ENCODE results near the gene UTS2B. TPM values are rescaled to one million over a fixed set of nuclear protein-coding genes. Genes with fewer than 3 reads are reported as not detected.

Gene UTS2B
- polyA plus RNA-seq, 1 experiment, result 0.40 TPM

DNA sequence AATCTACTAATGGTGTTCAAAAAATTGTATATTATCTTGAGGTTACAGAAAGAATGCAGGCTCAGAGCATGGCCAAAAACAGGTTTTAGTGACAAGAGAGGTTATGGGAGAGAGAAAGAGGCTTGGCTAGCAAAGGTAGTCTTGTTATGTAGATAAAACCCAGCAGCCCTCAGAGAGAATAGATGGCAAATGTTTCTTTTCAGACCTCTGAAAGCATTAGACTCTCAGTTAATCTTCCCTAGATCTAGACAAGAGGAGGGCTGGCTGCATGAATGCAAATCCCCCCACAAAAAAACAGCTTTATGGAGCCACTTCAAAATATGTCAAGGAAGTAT, 69.1 kb downstream of the UTS2B start:
- H3K27me3 ChIP-seq (ENCODE audit: control insufficient read depth, insufficient read depth, low read length), result no peaks in the 10 kb centered on the region
- POLR2A ChIA-PET, result no interaction called here
- H3K36me3 ChIP-seq (ENCODE audit: control insufficient read depth, insufficient read depth, low read length), result no peaks in the 10 kb centered on the region
- H3K4me3 ChIP-seq (ENCODE audit: low read depth, low read length), result no peak overlapping the region
- CTCF ChIA-PET, result interaction anchor here (0.6 kb wide), 1 partner anchor 29 kb away, joined by 3 read pairs; no protein-coding TSS in a partner anchor
- no peak for DNase-seq (ENCODE audit: low read depth)
- TF ChIP-seq, protein P1, sequence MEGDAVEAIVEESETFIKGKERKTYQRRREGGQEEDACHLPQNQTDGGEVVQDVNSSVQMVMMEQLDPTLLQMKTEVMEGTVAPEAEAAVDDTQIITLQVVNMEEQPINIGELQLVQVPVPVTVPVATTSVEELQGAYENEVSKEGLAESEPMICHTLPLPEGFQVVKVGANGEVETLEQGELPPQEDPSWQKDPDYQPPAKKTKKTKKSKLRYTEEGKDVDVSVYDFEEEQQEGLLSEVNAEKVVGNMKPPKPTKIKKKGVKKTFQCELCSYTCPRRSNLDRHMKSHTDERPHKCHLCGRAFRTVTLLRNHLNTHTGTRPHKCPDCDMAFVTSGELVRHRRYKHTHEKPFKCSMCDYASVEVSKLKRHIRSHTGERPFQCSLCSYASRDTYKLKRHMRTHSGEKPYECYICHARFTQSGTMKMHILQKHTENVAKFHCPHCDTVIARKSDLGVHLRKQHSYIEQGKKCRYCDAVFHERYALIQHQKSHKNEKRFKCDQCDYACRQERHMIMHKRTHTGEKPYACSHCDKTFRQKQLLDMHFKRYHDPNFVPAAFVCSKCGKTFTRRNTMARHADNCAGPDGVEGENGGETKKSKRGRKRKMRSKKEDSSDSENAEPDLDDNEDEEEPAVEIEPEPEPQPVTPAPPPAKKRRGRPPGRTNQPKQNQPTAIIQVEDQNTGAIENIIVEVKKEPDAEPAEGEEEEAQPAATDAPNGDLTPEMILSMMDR (IDR thresholded peaks at IDR 0.05; ENCODE audit: insufficient read depth, low read depth, low read length), result no peak

DNA sequence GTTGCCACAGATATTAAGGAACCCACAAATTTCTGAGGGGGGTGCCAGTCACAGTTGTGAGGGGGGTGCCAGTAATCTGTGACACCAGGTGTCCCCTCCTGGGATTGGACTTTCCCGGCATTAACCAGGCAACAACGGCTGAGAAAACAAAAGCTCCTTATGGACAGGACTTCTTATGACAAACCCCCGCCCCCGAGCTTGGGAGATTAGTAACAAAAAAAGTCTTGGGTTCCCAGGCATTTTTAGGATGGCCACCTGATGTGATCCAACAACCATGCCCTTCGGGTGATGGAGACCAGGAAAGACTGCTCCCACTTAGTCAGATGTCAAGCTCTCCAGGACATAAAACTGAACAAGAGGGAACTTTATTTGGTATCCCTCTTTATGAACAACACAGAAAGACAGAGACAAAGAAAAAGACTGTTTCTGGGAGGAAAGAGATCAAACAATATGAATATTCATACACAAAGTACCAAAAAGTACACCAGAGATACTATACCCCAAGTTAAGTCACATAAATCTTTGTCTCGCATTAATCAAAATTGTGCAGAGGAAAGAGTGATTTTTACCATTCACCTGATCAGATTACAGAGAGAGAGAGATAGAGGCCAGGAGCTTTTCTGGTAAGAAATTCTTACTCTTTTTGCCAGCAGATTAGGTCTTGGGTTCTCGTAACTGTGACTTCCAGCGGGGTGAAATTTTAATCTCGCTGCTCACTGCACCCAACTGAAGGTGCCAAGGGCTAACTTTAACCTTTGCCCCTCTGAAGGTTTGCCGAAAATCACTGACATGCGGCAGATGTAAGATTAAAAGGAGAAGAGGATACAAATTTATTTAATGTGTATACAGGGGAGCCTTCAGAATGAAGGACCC, 69.7 kb downstream of the UTS2B start:
- no peak for DNase-seq (ENCODE audit: low read depth)
- POLR2A ChIA-PET, result no interaction called here
- no peak overlapping the region for H3K4me3 ChIP-seq (ENCODE audit: low read depth, low read length)
- no peaks in the 10 kb centered on the region for H3K27me3 ChIP-seq (ENCODE audit: control insufficient read depth, insufficient read depth, low read length)
- TF ChIP-seq, protein P1 (IDR thresholded peaks at IDR 0.05; ENCODE audit: insufficient read depth, low read depth, low read length), result no peak
- H3K36me3 ChIP-seq (ENCODE audit: control insufficient read depth, insufficient read depth, low read length), result no peaks in the 10 kb centered on the region
- CTCF ChIA-PET, result interaction anchor here (0.6 kb wide), 1 partner anchor 30 kb away, joined by 3 read pairs; no protein-coding TSS in a partner anchor

DNA sequence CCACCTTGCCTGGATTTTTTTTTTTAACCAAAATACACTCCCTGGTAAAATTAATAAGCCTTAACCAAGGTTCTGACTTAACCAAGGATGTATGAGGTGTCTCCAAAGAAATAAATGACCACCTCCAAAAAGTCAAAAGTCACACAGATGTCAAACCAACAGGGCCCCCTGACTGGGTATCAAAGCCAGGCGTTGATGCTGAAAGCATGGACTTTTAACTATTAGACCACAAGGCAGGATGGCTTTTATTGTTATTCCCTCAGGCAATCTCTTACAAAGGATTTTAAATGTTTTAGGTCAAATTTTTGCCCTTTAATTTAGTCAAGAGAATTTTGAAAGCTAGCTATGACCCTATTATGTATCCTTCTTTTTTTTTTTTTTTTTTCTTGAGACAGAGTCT, 70.8 kb downstream of the UTS2B start:
- TF ChIP-seq, protein P1 (IDR thresholded peaks at IDR 0.05; ENCODE audit: insufficient read depth, low read depth, low read length), result no peak
- Histone ChIP-seq H3K36me3 (ENCODE audit: control insufficient read depth, insufficient read depth, low read length) (no peaks in the 10 kb centered on the region), H3K4me3 (ENCODE audit: low read depth, low read length) (no peak overlapping the region), H3K27me3 (ENCODE audit: control insufficient read depth, insufficient read depth, low read length) (no peaks in the 10 kb centered on the region)
- CTCF ChIA-PET, result no interaction called here
- no peak for DNase-seq (ENCODE audit: low read depth)
- POLR2A ChIA-PET, result no interaction called here

DNA sequence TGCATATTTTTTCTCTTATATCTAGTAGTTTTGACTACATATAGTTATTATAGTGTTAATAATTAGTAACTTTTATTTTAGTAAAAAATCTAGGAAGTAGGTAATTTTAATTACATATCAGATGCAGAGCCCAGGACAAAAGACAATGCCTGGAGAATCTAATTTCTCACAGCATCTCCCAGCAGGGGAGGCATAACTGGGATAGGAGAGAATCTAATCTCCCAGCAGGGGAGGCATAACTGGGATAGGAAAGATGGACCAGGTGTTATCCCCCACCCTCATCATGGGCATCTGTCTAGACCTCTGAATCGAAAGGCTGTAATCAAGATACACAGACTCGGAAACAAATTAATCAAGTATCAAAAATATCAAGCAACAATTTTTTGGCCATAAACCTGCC, 73.0 kb downstream of the UTS2B start:
- Histone ChIP-seq H3K36me3 (ENCODE audit: control insufficient read depth, insufficient read depth, low read length) (no peaks in the 10 kb centered on the region), H3K4me3 (ENCODE audit: low read depth, low read length) (no peak overlapping the region), H3K27me3 (ENCODE audit: control insufficient read depth, insufficient read depth, low read length) (no peaks in the 10 kb centered on the region)
- POLR2A ChIA-PET, result no interaction called here
- DNase-seq (ENCODE audit: low read depth), result no peak
- CTCF ChIA-PET, result no interaction called here
- TF ChIP-seq, protein P1 (IDR thresholded peaks at IDR 0.05; ENCODE audit: insufficient read depth, low read depth, low read length), result no peak

DNA sequence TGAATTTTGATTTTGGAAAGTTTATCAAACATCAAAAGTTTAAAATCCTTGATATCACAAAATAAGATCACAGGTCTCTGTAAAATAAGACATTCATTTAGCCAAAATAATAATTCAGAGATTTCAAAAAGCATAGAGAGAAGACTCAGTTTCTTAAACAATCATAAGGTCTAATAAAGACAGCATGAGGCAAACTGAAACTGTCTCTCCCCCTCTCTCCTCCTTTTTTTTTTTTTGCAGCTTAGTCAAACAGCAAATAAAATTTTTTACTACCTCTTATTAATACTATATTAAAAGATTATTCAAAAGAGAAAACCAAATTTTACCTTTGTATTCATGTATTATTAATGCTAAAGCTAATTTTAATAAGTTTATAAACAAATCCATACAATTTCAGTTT, 73.9 kb downstream of the UTS2B start:
- ChIA-PET CTCF (interaction anchor here (0.8 kb wide), 1 partner anchor 13 kb away, joined by 3 read pairs; no protein-coding TSS in a partner anchor), POLR2A (no interaction called here)
- Histone ChIP-seq H3K36me3 (ENCODE audit: control insufficient read depth, insufficient read depth, low read length) (no peaks in the 10 kb centered on the region), H3K27me3 (ENCODE audit: control insufficient read depth, insufficient read depth, low read length) (no peaks in the 10 kb centered on the region), H3K4me3 (ENCODE audit: low read depth, low read length) (no peak overlapping the region)
- TF ChIP-seq, protein P1 (IDR thresholded peaks at IDR 0.05; ENCODE audit: insufficient read depth, low read depth, low read length), result no peak
- no peak for DNase-seq (ENCODE audit: low read depth)
